A204.1 (cell line): ENCODE measurements around the gene HBG2.
"Not testable (repeated sequence)": the region's sequence is repeated elsewhere in the genome, so short reads cannot be mapped to it uniquely, and the experiment has no call there.

ENCODE experiments used
- FAIRE-seq: peaks from 2 replicates; lab custom pipeline; 2012; peaks lifted over from hg19 to GRCh38; lab: Jason Lieb, UNC

The HBG2 gene

GRCh38 chr11:5281596-5281995 lies 27.0 kb upstream of the HBG2 start:
- FAIRE-seq, result no peak

- no peak for FAIRE-seq
These were observed 26.1 kb upstream of the HBG2 start for GRCh38 chr11:5280582-5281102.

GRCh38 chr11:5279471-5280090 lies 25.0 kb upstream of the HBG2 start:
- no peak for FAIRE-seq

- FAIRE-seq, result no peak
These were observed 23.3 kb upstream of the HBG2 start for GRCh38 chr11:5277807-5278382.

GRCh38 chr11:5276697-5277096 lies 22.1 kb upstream of the HBG2 start:
- no peak for FAIRE-seq

GRCh38 chr11:5275369-5276110 lies 21.0 kb upstream of the HBG2 start:
- no peak for FAIRE-seq

- FAIRE-seq, result no peak
These were observed 19.8 kb upstream of the HBG2 start for GRCh38 chr11:5274395-5274794.

GRCh38 chr11:5272395-5273017 lies 17.9 kb upstream of the HBG2 start:
- FAIRE-seq, result no peak

GRCh38 chr11:5269715-5270147 lies 15.2 kb upstream of the HBG2 start, which contains the start of gene HBE1:
Gene HBE1, minus strand, starts transcription at chr11:5269945. Its CDS starts 55 bp downstream, at chr11:5269890.
- FAIRE-seq, result no peak

GRCh38 chr11:5267033-5267563 lies 12.5 kb upstream of the HBG2 start:
- FAIRE-seq, result no peak

- no peak for FAIRE-seq
These were observed 12.0 kb upstream of the HBG2 start for GRCh38 chr11:5266609-5267008.

GRCh38 chr11:5265832-5266231 lies 11.3 kb upstream of the HBG2 start:
- no peak for FAIRE-seq

GRCh38 chr11:5258543-5259262 lies 4.1 kb upstream of the HBG2 start:
- no peak for FAIRE-seq

- FAIRE-seq, result no peak
These were observed 2.7 kb upstream of the HBG2 start for GRCh38 chr11:5257296-5257695.

- FAIRE-seq, result not testable (repeated sequence)
These were observed 558 bp downstream of the HBG2 start for GRCh38 chr11:5254023-5254422.

- FAIRE-seq, result not testable (repeated sequence)
These were observed 1.1 kb downstream of the HBG2 start for GRCh38 chr11:5253440-5253839.

- no peak for FAIRE-seq
These were observed 1.7 kb downstream of the HBG2 start for GRCh38 chr11:5252919-5253265.

GRCh38 chr11:5252192-5252918 lies 2.2 kb downstream of the HBG2 start:
- no peak for FAIRE-seq

- FAIRE-seq, result no peak
These were observed 2.8 kb downstream of the HBG2 start for GRCh38 chr11:5251746-5252145.

GRCh38 chr11:5250543-5251204 lies 3.9 kb downstream of the HBG2 start:
- FAIRE-seq, result no peak
